HG03571 (cell line): ENCODE data around the gene PSEN1.
A peak's percentile ranks its signal among the peaks of the same experiment; 100 is the strongest.

Source experiments
- ATAC-seq: cut with Tn5 transposase; IDR thresholded peaks from one replicate; pipeline ENCODE4 v1.9.1; 2021; ENCODE audit not compliant: unreplicated experiment

The PSEN1 gene

DNA sequence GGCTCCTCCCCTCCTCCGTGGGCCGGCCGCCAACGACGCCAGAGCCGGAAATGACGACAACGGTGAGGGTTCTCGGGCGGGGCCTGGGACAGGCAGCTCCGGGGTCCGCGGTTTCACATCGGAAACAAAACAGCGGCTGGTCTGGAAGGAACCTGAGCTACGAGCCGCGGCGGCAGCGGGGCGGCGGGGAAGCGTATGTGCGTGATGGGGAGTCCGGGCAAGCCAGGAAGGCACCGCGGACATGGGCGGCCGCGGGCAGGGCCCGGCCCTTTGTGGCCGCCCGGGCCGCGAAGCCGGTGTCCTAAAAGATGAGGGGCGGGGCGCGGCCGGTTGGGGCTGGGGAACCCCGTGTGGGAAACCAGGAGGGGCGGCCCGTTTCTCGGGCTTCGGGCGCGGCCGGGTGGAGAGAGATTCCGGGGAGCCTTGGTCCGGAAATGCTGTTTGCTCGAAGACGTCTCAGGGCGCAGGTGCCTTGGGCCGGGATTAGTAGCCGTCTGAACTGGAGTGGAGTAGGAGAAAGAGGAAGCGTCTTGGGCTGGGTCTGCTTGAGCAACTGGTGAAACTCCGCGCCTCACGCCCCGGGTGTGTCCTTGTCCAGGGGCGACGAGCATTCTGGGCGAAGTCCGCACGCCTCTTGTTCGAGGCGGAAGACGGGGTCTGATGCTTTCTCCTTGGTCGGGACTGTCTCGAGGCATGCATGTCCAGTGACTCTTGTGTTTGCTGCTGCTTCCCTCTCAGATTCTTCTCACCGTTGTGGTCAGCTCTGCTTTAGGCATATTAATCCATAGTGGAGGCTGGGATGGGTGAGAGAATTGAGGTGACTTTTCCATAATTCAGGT, at the start of gene PSEN1:
PSEN1 (plus strand) TSS at position 121 of the 839 bp plus-strand sequence. CDS start 11,513 bp downstream, outside the sequence.
- peak; percentile 87 for ATAC-seq

- no peak for ATAC-seq
Measured at GRCh38 chr14:73091044-73091443, 45.3 kb upstream of the PSEN1 start.

GRCh38 chr14:73097421-73097820, 38.9 kb upstream of the PSEN1 start:
- no peak for ATAC-seq

- ATAC-seq = no peak
Measured at GRCh38 chr14:73100334-73100733, 36.0 kb upstream of the PSEN1 start.

GRCh38 chr14:73102806-73103497, 33.4 kb upstream of the PSEN1 start:
- ATAC-seq = no peak

DNA sequence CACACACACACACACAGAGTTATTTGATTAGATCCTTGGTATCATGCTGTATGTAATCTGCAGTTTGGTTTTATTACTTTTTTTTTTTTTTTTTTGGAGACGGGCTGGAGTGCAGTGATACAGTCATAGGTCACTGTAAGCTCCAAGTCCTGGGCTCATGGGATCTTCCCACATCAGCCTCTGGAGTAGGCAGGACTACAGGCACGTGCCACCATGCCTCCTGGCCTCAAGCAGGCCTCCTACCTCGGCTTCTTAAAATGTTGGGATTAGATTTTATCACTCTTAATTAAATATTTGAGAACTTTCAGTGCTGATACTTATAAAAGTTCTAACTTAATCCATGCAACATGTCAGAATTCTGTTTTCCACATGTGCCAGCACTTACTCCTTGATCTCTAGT, 31.3 kb upstream of the PSEN1 start:
- ATAC-seq = no peak

DNA sequence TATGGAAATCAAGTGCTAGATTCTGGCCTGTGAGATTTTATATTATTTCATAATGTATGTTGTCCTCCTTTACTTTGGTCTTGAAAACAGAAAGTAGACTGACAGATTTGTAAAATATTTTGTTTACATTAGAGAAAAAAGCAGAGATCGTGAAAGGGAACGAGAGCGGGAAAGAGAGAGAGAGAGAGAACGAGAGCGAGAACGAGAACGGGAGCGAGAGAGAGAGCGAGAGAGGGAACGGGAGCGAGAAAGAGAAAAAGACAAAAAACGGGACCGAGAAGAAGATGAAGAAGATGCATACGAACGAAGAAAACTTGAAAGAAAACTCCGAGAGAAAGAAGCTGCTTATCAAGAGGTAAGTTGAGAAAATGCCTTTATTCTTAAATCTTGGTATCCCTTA, 30.6 kb upstream of the PSEN1 start:
- no peak for ATAC-seq

GRCh38 chr14:73116079-73116665, 20.1 kb upstream of the PSEN1 start:
- ATAC-seq = no peak

- ATAC-seq = no peak
Measured at GRCh38 chr14:73124180-73124894, 12.0 kb upstream of the PSEN1 start.

GRCh38 chr14:73125169-73125588, 11.1 kb upstream of the PSEN1 start:
- ATAC-seq = no peak

DNA sequence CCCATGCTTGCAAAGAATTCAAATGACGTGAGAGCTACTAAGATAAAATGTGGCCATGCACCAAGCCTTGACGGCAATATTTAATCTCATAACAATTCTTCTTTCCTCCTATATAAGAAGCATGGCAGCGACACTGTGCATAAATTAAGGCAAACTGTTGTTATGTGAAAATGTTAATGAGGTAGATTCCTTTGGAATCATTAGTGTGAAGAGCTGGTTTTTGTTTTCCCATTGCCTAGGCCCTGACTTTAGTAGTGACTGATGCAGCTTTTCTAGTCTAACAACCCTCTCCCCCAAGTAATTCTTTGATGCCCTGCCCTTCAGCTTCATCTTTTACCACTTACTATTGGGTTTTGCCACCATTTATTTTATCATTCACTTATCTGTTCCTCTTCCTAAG, 10.6 kb upstream of the PSEN1 start:
- ATAC-seq = no peak

- no peak for ATAC-seq
Measured at GRCh38 chr14:73133795-73134194, 2.5 kb upstream of the PSEN1 start.

DNA sequence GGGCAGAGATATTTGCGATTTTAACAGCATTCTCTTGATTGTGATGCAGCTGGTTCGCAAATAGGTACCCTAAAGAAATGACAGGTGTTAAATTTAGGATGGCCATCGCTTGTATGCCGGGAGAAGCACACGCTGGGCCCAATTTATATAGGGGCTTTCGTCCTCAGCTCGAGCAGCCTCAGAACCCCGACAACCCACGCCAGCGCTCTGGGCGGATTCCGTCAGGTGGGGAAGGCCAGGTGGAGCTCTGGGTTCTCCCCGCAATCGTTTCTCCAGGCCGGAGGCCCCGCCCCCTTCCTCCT, 271 bp upstream of the PSEN1 start:
- ATAC-seq = no peak

DNA sequence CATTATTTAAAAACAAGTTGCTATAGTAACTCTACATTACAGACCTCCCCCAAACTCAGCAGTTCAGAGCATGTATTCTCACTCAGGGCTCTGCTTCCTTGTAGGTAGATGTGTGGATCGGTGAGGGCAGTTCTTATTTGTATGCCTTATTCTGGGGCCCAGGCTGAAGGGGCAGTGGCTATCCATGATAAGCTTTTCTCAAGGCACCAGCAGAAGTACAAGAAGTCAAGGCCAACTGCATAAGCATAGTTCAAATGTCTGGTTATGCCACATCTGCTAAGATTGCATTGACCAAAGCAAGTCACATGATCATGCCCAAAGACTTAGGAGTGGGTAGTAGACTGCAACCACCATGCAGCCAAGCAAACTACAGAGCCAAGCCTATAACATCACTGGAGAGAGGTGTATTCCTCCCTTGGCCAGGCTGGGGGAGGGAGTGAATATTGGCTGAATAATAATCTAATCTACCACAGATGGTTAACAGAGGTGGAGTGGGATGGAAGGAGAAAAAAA, 4.6 kb downstream of the PSEN1 start:
- ATAC-seq = no peak

GRCh38 chr14:73142216-73142615, 5.9 kb downstream of the PSEN1 start:
- no peak for ATAC-seq

- ATAC-seq = no peak
Measured at GRCh38 chr14:73143003-73143402, 6.7 kb downstream of the PSEN1 start.

- ATAC-seq = no peak
Measured at GRCh38 chr14:73143617-73144016, 7.3 kb downstream of the PSEN1 start.

DNA sequence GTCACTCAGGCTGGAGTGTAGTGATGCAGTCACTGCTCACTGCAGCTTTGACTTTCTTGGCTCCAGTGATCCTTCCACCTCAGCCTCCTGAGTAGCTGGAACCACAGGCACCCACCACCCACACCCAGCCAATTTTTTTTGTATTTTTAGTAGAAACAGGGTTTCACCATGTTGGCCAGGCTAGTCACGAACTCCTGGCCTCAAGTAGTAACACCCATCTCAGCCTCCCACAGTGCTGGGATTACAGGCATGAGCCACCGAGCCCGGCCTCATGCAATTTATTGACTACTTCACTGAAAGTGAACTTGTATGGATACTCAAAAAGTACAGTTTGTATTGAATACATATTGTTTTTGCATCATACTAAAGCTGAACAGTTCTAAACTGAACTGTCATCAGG, 9.1 kb downstream of the PSEN1 start:
- no peak for ATAC-seq

DNA sequence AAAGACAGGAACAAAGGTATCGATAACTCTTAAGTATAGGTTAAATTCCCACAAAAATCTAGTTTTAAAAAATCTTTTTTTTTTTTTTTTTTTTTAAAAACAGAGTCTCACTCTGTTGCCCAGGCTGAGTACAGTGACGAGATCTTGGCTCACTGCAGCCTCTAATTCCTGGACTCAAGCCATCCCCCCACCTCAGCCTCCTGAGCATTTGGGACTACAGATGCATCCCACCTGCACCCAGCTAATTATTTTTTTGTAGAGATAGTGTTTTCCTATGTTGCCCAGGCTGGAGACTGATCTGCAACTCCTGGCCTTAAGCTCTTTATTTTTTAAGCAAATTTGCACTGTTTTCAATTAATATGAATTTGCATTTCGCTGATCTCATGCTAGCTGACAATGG, 9.8 kb downstream of the PSEN1 start:
- ATAC-seq = no peak

DNA sequence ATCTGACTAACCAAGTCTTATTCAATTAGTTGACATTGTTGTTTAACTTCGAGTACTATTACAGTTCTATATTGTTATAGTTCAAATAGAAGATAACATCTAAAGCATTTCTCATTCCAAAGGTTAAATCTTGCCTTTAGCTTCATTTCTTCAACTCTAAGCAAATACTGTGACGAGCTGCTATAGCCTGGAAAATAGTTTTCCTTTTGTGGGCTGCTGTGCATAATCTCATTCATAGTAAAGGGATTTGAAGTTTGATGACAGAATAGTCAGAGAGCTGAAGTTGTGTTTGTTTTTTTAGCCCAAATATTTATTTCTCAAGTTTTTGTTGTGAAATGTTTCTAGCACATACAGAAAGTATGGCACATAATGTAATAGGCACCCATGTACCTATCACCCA, 13.4 kb downstream of the PSEN1 start:
- ATAC-seq = no peak

GRCh38 chr14:73153272-73153671, 17.0 kb downstream of the PSEN1 start:
- no peak for ATAC-seq
